ENCODE measurements around the gene KANSL1.
"Not testable (repeated sequence)": the region's sequence is repeated elsewhere in the genome, so short reads cannot be mapped to it uniquely, and the experiment has no call there.

The KANSL1 gene

GRCh38 chr17:46190763-46191162 is 2.5 kb downstream of the KANSL1 start:
- H3K4me3 ChIP-seq (ENCODE audit: low read length), result peak overlapping the region; percentile 82
- peak; percentile 25 for DNase-seq (ENCODE audit: low read depth)
- no peak for TF ChIP-seq CTCF (conservative IDR thresholded peaks at IDR 0.05; ENCODE audit: low read length)

- H3K4me3 ChIP-seq (ENCODE audit: low read length), result not testable (repeated sequence)
- peak; percentile 62 for TF ChIP-seq CTCF (conservative IDR thresholded peaks at IDR 0.05; ENCODE audit: low read length)
- peak; percentile 48 for DNase-seq (ENCODE audit: low read depth)
These were observed 6.4 kb downstream of the KANSL1 start for GRCh38 chr17:46186827-46187235.

- no peak for DNase-seq (ENCODE audit: low read depth)
- no peak overlapping the region for H3K4me3 ChIP-seq (ENCODE audit: low read length)
- TF ChIP-seq CTCF (conservative IDR thresholded peaks at IDR 0.05; ENCODE audit: low read length), result no peak
These were observed 8.5 kb downstream of the KANSL1 start for GRCh38 chr17:46184696-46185095.

GRCh38 chr17:46183383-46183782 is 9.8 kb downstream of the KANSL1 start:
- H3K4me3 ChIP-seq (ENCODE audit: low read length); DNase-seq (ENCODE audit: low read depth): not testable (repeated sequence)

GRCh38 chr17:46182961-46183360 is 10.3 kb downstream of the KANSL1 start:
- no peak for DNase-seq (ENCODE audit: low read depth)

GRCh38 chr17:46181940-46182339 is 11.3 kb downstream of the KANSL1 start:
- no peak for TF ChIP-seq CTCF (conservative IDR thresholded peaks at IDR 0.05; ENCODE audit: low read length)
- H3K4me3 ChIP-seq (ENCODE audit: low read length), result no peak overlapping the region
- no peak for DNase-seq (ENCODE audit: low read depth)

More at GRCh38 chr17:46182961-46183360, 10.3 kb downstream of the KANSL1 start:
- no peak for TF ChIP-seq CTCF (conservative IDR thresholded peaks at IDR 0.05; ENCODE audit: low read length)
- no peak overlapping the region for H3K4me3 ChIP-seq (ENCODE audit: low read length)

GRCh38 chr17:46181316-46181715 is 11.9 kb downstream of the KANSL1 start:
- DNase-seq (ENCODE audit: low read depth); H3K4me3 ChIP-seq (ENCODE audit: low read length): not testable (repeated sequence)

GRCh38 chr17:46180892-46181274 is 12.3 kb downstream of the KANSL1 start:
- DNase-seq (ENCODE audit: low read depth), result no peak
- H3K4me3 ChIP-seq (ENCODE audit: low read length), result no peak overlapping the region
- TF ChIP-seq CTCF (conservative IDR thresholded peaks at IDR 0.05; ENCODE audit: low read length), result no peak

GRCh38 chr17:46180185-46180891 is 12.9 kb downstream of the KANSL1 start:
- H3K4me3 ChIP-seq (ENCODE audit: low read length); DNase-seq (ENCODE audit: low read depth): not testable (repeated sequence)

Measured in AG10803 (cell line).